Mesenchymal stem cell (in vitro differentiated cells and primary cell): ENCODE results near the gene PER2.
A peak's percentile ranks its signal among the peaks of the same experiment; 100 is the strongest.
"Not testable (repeated sequence)": the region's sequence is repeated elsewhere in the genome, so short reads cannot be mapped to it uniquely, and the experiment has no call there.

Source experiments
- DNase-seq: peaks from one replicate; pipeline ENCODE4 v3.0.0-alpha.2; 2013
- H2AFZ ChIP-seq: one replicate; pipeline ENCODE4 v1.6.1; 2013; ENCODE audit warnings: low read depth, mild to moderate bottlenecking, control low read depth, inconsistent platforms, low read length, moderate library complexity
- H2AK5ac ChIP-seq: 2 replicates; pipeline ENCODE4 v1.6.1; 2013; ENCODE audit warnings: low read length, moderate library complexity, mild to moderate bottlenecking, inconsistent platforms; ENCODE audit not compliant: severe bottlenecking
- H2BK120ac ChIP-seq: one replicate; pipeline ENCODE4 v1.6.1; 2013; ENCODE audit warnings: low read depth, mild to moderate bottlenecking, inconsistent platforms, low read length, moderate library complexity
- H2BK12ac ChIP-seq, 2 experiments: one replicate each; pipeline ENCODE4 v1.6.1; 2013; ENCODE audit warnings: inconsistent platforms in 2 of 2, low read length in 2 of 2, mild to moderate bottlenecking in 2 of 2, moderate library complexity in 2 of 2, control low read depth in 1 of 2
- H2BK15ac ChIP-seq: one replicate; pipeline ENCODE4 v1.6.1; 2013; ENCODE audit warnings: mild to moderate bottlenecking, low read depth, inconsistent platforms; ENCODE audit not compliant: poor library complexity, severe bottlenecking
- H2BK5ac ChIP-seq: 2 replicates; pipeline ENCODE4 v1.6.1; 2013; ENCODE audit warnings: low read depth, mild to moderate bottlenecking, low read length, control low read depth, inconsistent platforms; ENCODE audit not compliant: poor library complexity, severe bottlenecking
- H3K14ac ChIP-seq, 2 experiments: one replicate each; pipeline ENCODE4 v1.6.1; 2013; ENCODE audit warnings: inconsistent platforms in 2 of 2, low read length in 2 of 2, control low read depth in 1 of 2, mild to moderate bottlenecking in 1 of 2, moderate library complexity in 1 of 2
- H3K18ac ChIP-seq, 2 experiments: one replicate each; pipeline ENCODE4 v1.6.1; 2013; ENCODE audit warnings: inconsistent platforms in 2 of 2, low read length in 2 of 2, control low read depth in 1 of 2, low read depth in 1 of 2, mild to moderate bottlenecking in 1 of 2
- H3K23ac ChIP-seq, 2 experiments: one replicate each; pipeline ENCODE4 v1.6.1; 2013; ENCODE audit warnings: inconsistent platforms in 2 of 2, low read length in 2 of 2, mild to moderate bottlenecking in 2 of 2, moderate library complexity in 2 of 2, control low read depth in 1 of 2
- H3K27ac ChIP-seq: 2 replicates; pipeline ENCODE4 v1.5.1; 2013; ENCODE audit warnings: mild to moderate bottlenecking, moderate library complexity, low read length, control low read depth, inconsistent platforms; ENCODE audit not compliant: poor library complexity, severe bottlenecking
- H3K27me3 ChIP-seq, 2 experiments: 2 replicates each; pipeline versions ENCODE4 v1.6.1 to v1.7.0; 2013; ENCODE audit warnings: low read length in 2 of 2, mild to moderate bottlenecking in 2 of 2, moderate library complexity in 2 of 2, control low read depth in 1 of 2, inconsistent platforms in 1 of 2; ENCODE audit not compliant: control insufficient read depth in 1 of 2, insufficient read depth in 1 of 2
- H3K36me3 ChIP-seq, 2 experiments: 2 replicates each; pipeline versions ENCODE4 v1.6.1 to v1.7.0; 2013; ENCODE audit warnings: low read length in 2 of 2, control low read depth in 1 of 2, inconsistent platforms in 1 of 2, low read depth in 1 of 2, mild to moderate bottlenecking in 1 of 2; ENCODE audit not compliant: insufficient read depth in 2 of 2, control insufficient read depth in 1 of 2
- H3K4ac ChIP-seq, 2 experiments: one replicate each; pipeline ENCODE4 v1.6.1; 2013; ENCODE audit warnings: inconsistent platforms in 2 of 2, low read length in 2 of 2, mild to moderate bottlenecking in 2 of 2, moderate library complexity in 2 of 2, control low read depth in 1 of 2, low read depth in 1 of 2
- H3K4me1 ChIP-seq: 2 replicates; pipeline ENCODE4 v1.6.1; 2013; ENCODE audit warnings: low read depth, low read length, control low read depth; ENCODE audit not compliant: control insufficient read depth, insufficient read depth
- H3K4me2 ChIP-seq: 2 replicates; pipeline ENCODE4 v1.6.1; 2013; ENCODE audit warnings: low read length, mild to moderate bottlenecking, inconsistent platforms; ENCODE audit not compliant: poor library complexity, severe bottlenecking
- H3K4me3 ChIP-seq, 2 experiments: 2 replicates each; pipeline versions ENCODE4 v1.5.1 to v1.7.0; 2013; ENCODE audit warnings: low read length in 2 of 2, mild to moderate bottlenecking in 2 of 2, control low read depth in 1 of 2, low read depth in 1 of 2; ENCODE audit not compliant: insufficient read depth in 1 of 2
- H3K79me1 ChIP-seq: replicated peaks from 2 replicates; pipeline ENCODE4 v1.6.1; 2013; ENCODE audit warnings: mild to moderate bottlenecking, control low read depth, low read length, inconsistent platforms; ENCODE audit not compliant: poor library complexity, severe bottlenecking
- H3K9ac ChIP-seq: 2 replicates; pipeline ENCODE4 v1.7.0; 2013; ENCODE audit warnings: mild to moderate bottlenecking, low read length, moderate library complexity
- H3K9me3 ChIP-seq: 2 replicates; pipeline ENCODE4 v1.7.0; 2013; ENCODE audit warnings: mild to moderate bottlenecking, low read length; ENCODE audit not compliant: control insufficient read depth
- H4K8ac ChIP-seq: one replicate; pipeline ENCODE4 v1.6.1; 2013; ENCODE audit warnings: inconsistent platforms, mild to moderate bottlenecking, low read length, moderate library complexity
- H4K91ac ChIP-seq: one replicate; pipeline ENCODE4 v1.6.1; 2013; ENCODE audit warnings: mild to moderate bottlenecking, low read length, inconsistent platforms
- WGBS: methylation state at CpG from one replicate; pipeline ENCODE4 v1.1.7; 2013; ENCODE audit warnings: mixed read lengths; 5-methylcytosine and 5-hydroxymethylcytosine counted together

The PER2 gene

DNA sequence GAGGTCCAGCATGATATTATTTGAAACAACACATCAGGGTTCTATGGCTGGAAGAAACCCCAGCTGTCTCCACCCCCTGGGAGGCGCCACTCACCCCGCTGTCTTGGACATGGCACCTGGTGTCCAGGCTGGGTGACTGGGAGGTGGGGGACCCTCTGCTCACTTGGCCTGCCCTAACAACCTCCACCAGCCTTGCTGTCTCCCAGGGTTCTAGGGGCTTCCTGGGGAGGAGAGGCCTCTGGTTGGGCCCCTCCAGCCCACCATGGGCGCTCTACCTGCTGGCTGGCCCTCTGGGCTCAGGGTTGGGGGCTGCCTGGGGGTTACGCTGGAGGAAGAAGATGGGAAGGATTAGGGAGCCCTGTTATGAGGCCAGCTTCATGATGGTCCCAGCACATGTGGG is 16.3 kb downstream of the PER2 start:
- no peak overlapping the region for H3K14ac ChIP-seq
- H4K8ac ChIP-seq = no peak overlapping the region
- no peak overlapping the region for H3K9ac ChIP-seq
- no peak overlapping the region for H2BK15ac ChIP-seq
- no peak overlapping the region for H3K4me2 ChIP-seq
- no peak overlapping the region for H4K91ac ChIP-seq
- H3K27ac ChIP-seq = no peak overlapping the region
- no peaks in the 10 kb centered on the region for H3K27me3 ChIP-seq
- H3K79me1 ChIP-seq = peaks cover 6% of the 10 kb centered on the region
- peaks cover 64 to 76% of the 10 kb centered on the region in 2 experiments for H3K36me3 ChIP-seq
- H3K9me3 ChIP-seq = no peaks in the 10 kb centered on the region
- DNase-seq = no peak
- H2AFZ ChIP-seq = no peak overlapping the region
- WGBS = 92% methylated on average over 4 of the region's 4 CpGs
- H3K4me3 ChIP-seq = no peak overlapping the region
- H3K18ac ChIP-seq = no peak overlapping the region
- no peak overlapping the region for H2BK5ac ChIP-seq
- no peak overlapping the region for H2AK5ac ChIP-seq
- H3K23ac ChIP-seq = no peak overlapping the region
- no peak overlapping the region for H3K4ac ChIP-seq
- peaks cover 4% of the 10 kb centered on the region for H3K4me1 ChIP-seq
- no peak overlapping the region for H2BK120ac ChIP-seq
- no peak overlapping the region for H2BK12ac ChIP-seq

DNA sequence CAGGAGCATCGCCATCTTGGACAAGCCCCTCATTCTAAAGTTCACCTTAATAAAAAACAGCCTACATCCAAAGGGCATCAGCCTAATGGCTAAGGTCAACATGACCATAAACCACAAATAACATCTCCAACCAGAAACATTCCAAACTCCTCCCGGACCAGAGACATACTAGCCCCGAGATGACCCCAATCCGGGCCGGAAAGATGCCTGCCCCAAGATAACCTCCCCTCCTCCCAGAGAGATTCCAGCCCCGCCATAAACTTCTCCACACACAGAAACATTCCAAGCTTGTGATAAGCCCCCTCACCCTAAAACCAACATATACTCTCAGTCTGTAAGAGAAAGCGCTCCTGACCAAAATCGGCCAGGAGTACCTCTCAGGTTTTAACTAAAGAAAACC is 16.7 kb downstream of the PER2 start:
- H3K36me3 ChIP-seq = peaks cover 62 to 74% of the 10 kb centered on the region in 2 experiments
- not testable (repeated sequence) for H4K8ac ChIP-seq
- 32% methylated on average over 8 of the region's 8 CpGs for WGBS

DNA sequence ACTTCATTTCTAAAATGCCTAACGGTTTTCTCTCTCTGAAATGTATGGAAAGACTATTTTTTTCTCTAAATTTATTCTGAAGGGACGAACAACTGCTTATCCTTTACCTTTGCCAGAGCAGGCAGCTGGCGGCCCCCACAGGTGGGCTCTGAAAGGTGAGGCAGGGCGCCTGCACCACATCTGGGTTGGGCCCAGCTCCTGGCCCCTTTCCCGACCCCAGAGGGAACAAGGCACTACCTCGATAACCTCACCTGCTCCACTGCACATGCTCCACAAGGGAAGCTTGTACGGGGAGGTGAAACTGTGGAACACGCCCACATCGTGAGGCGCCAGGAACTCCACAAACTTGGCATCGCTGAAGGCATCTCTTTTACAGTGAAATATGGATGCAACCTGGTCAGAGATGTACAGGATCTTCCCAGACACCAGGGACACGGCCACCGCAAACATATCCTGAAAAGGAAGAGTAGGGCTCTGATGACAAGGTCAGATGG is 17.3 kb downstream of the PER2 start:
- Histone ChIP-seq H2AFZ (no peak overlapping the region), H3K4ac (no peak overlapping the region), H3K9me3 (no peaks in the 10 kb centered on the region), H3K27me3 (no peaks in the 10 kb centered on the region), H2AK5ac (no peak overlapping the region), H2BK5ac (no peak overlapping the region), H3K27ac (no peak overlapping the region), H3K23ac (no peak overlapping the region), H3K36me3 (peaks cover 57 to 69% of the 10 kb centered on the region in 2 experiments), H2BK15ac (no peak overlapping the region), H3K4me1 (peaks cover 4% of the 10 kb centered on the region), H4K8ac (no peak overlapping the region), H3K4me3 (no peak overlapping the region), H3K14ac (no peak overlapping the region), H3K79me1 (peaks cover 6% of the 10 kb centered on the region), H4K91ac (peak overlapping the region; percentile 11), H3K18ac (no peak overlapping the region), H3K4me2 (no peak overlapping the region), H2BK120ac (no peak overlapping the region), H2BK12ac (no peak overlapping the region), H3K9ac (no peak overlapping the region)
- WGBS = 94% methylated on average over 13 of the region's 13 CpGs
- DNase-seq = no peak

More for the DNA sequence above, 16.7 kb downstream of the PER2 start:
- H3K18ac ChIP-seq, H3K27me3 ChIP-seq, H2BK5ac ChIP-seq, H3K27ac ChIP-seq, H3K23ac ChIP-seq, H2AK5ac ChIP-seq, H3K4me1 ChIP-seq, H3K9me3 ChIP-seq, H2BK12ac ChIP-seq, H2BK120ac ChIP-seq, H2AFZ ChIP-seq, H2BK15ac ChIP-seq, H3K14ac ChIP-seq, H4K91ac ChIP-seq, H3K9ac ChIP-seq, H3K4ac ChIP-seq, H3K79me1 ChIP-seq, H3K4me2 ChIP-seq, DNase-seq, H3K4me3 ChIP-seq: not testable (repeated sequence)

DNA sequence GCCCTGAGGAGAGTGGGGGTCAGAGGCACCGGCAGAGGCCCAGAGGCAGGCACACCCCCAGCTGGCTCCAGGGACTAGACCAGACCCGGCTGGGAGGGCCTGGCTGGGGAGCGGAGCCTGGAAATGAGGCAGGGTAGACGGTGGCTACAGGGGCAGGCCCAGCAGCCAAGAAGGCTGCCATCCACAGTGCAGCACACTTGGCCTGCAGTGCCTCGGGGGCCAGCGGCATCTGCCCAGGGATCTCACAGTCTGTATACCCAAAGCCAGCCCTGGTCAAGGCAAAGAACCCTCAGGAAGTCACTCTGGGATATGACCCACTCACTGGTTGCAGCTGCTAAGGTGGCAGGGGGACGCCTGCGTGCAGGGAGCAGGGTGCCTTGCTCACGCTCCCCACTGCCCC is 17.8 kb downstream of the PER2 start:
- no peak overlapping the region for H2BK15ac ChIP-seq
- no peak overlapping the region for H2BK5ac ChIP-seq
- H2BK12ac ChIP-seq = no peak overlapping the region
- H3K18ac ChIP-seq = no peak overlapping the region
- no peak overlapping the region for H2AFZ ChIP-seq
- no peaks in the 10 kb centered on the region for H3K9me3 ChIP-seq
- H2AK5ac ChIP-seq = no peak overlapping the region
- no peak overlapping the region for H3K4ac ChIP-seq
- no peak overlapping the region for H3K23ac ChIP-seq
- no peak overlapping the region for H3K4me2 ChIP-seq
- H3K79me1 ChIP-seq = peaks cover 6% of the 10 kb centered on the region
- H3K9ac ChIP-seq = no peak overlapping the region
- DNase-seq = no peak
- no peak overlapping the region for H3K4me3 ChIP-seq
- peak overlapping the region; percentile 64 for H4K91ac ChIP-seq
- H2BK120ac ChIP-seq = no peak overlapping the region
- H4K8ac ChIP-seq = no peak overlapping the region
- no peak overlapping the region for H3K27ac ChIP-seq
- peak overlapping the region in 1 of 2 experiments; percentile 62 for H3K14ac ChIP-seq
- no peaks in the 10 kb centered on the region for H3K27me3 ChIP-seq
- WGBS = 92% methylated on average over 9 of the region's 9 CpGs
- H3K36me3 ChIP-seq = peaks cover 54 to 65% of the 10 kb centered on the region in 2 experiments
- peaks cover 4% of the 10 kb centered on the region for H3K4me1 ChIP-seq
